SU-DHL-6 (cell line): ENCODE data around the gene ZNF584.
"Not testable (repeated sequence)": the region's sequence is repeated elsewhere in the genome, so short reads cannot be mapped to it uniquely, and the experiment has no call there.

Source experiments
- CTCF ChIP-seq: fragments of 200-600 bp; sonication (generic); IDR thresholded peaks from one replicate; pipeline ENCODE4 v1.5.1; 2017; ENCODE audit warnings: antibody characterized with exemption, mild to moderate bottlenecking, low read length, moderate library complexity; ENCODE audit not compliant: insufficient read depth, poor library complexity, severe bottlenecking
- EZH2phosphoT487 ChIP-seq: fragments of 200-600 bp; sonication (generic), shearing (Covaris generic); conservative IDR thresholded peaks from 2 replicates; pipeline ENCODE4 v1.6.1; 2018; ENCODE audit warnings: mild to moderate bottlenecking, antibody characterized with exemption, low read length, moderate library complexity, mixed read lengths

- TF ChIP-seq CTCF, EZH2phosphoT487: not testable (repeated sequence)
Measured at GRCh38 chr19:58449980-58450379, 41.5 kb downstream of the ZNF584 start.
